Fibroblast of pulmonary artery (primary cell): ENCODE results near the gene CRYBG3.

ENCODE experiments used
- DNase-seq: peaks from one replicate; pipeline ENCODE4 v3.0.0-alpha.2; 2010; ENCODE audit warnings: low read depth
- H3K4me3 ChIP-seq: replicated peaks from 2 replicates; pipeline ENCODE4 v1.5.1; 2011; ENCODE audit warnings: low read depth, mild to moderate bottlenecking, control low read depth, low read length, moderate library complexity
- TF ChIP-seq, protein P1 (sequence below): IDR thresholded peaks from 2 replicates; pipeline ENCODE4 v1.5.1; 2011; ENCODE audit warnings: mild to moderate bottlenecking, control low read depth, low read length, inconsistent platforms; ENCODE audit errors: missing control alignments

Gene CRYBG3

DNA sequence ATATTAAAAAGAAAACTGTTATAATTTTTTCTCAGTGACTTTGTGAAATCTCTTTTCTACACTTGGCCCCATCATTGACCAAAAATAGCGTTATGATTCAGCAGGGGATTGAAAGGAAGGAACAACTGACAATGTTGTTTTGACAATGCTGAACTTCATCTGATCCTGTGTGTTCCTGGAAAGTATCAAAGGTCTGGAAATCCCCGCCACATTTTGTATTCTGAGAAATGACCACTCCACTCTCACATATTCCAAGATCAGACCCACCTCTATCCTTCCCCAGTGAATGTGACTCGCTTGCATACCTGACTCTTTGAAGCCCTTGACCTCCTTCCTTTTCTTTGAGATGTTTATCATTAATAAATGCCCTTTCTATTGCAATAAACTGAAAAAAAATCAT is 160.1 kb downstream of the CRYBG3 start:
- H3K4me3 ChIP-seq: no peak overlapping the region
- DNase-seq: peak; percentile 79
- TF ChIP-seq, protein P1, sequence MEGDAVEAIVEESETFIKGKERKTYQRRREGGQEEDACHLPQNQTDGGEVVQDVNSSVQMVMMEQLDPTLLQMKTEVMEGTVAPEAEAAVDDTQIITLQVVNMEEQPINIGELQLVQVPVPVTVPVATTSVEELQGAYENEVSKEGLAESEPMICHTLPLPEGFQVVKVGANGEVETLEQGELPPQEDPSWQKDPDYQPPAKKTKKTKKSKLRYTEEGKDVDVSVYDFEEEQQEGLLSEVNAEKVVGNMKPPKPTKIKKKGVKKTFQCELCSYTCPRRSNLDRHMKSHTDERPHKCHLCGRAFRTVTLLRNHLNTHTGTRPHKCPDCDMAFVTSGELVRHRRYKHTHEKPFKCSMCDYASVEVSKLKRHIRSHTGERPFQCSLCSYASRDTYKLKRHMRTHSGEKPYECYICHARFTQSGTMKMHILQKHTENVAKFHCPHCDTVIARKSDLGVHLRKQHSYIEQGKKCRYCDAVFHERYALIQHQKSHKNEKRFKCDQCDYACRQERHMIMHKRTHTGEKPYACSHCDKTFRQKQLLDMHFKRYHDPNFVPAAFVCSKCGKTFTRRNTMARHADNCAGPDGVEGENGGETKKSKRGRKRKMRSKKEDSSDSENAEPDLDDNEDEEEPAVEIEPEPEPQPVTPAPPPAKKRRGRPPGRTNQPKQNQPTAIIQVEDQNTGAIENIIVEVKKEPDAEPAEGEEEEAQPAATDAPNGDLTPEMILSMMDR: no peak

DNA sequence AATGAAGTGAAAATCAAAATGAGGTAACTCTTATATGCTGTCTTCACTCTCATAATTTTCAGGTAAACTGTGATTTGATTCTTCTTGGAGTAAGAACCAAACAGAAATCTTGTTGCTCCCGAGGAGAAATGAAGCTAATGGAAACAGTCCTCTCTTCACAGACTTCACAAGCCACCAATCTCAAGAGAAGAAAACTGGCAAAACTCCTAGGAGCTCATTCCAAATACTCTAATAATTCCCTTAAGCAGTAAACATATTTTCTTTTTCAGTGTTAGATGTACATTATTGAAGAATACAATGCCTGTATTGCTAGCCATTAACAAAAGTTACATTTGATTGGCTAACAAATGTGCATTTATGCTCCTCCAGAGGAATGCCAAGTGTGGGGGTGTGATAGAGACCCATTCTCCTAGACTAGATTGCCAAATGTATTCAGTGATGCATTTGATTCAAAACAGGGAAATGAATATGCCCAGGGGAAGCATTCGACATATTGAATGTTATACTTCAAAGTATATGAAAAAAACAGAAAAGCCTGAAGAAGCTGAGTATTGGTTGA is 162.2 kb downstream of the CRYBG3 start:
- no peak for DNase-seq
- TF ChIP-seq, protein P1: no peak
- H3K4me3 ChIP-seq: no peak overlapping the region

DNA sequence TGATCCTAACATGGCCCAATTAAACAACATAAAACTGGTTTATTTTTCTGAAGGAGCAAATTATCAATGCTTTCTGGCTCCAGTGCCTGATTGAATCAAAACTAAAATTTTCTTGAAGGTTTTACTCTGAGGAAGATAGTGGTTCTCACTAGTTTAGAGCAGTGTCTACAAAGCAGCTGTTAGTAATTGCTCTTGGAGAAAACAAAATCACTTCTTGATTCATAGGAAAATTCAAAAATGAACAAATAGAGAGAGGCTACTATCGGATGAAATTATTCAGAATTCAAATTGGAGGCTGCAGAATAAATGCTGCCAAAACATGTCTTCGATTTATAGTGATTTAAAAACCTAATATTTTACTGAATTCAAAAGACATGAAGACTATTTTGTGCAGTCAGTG is 165.5 kb downstream of the CRYBG3 start:
- no peak overlapping the region for H3K4me3 ChIP-seq
- TF ChIP-seq, protein P1: no peak
- no peak for DNase-seq

DNA sequence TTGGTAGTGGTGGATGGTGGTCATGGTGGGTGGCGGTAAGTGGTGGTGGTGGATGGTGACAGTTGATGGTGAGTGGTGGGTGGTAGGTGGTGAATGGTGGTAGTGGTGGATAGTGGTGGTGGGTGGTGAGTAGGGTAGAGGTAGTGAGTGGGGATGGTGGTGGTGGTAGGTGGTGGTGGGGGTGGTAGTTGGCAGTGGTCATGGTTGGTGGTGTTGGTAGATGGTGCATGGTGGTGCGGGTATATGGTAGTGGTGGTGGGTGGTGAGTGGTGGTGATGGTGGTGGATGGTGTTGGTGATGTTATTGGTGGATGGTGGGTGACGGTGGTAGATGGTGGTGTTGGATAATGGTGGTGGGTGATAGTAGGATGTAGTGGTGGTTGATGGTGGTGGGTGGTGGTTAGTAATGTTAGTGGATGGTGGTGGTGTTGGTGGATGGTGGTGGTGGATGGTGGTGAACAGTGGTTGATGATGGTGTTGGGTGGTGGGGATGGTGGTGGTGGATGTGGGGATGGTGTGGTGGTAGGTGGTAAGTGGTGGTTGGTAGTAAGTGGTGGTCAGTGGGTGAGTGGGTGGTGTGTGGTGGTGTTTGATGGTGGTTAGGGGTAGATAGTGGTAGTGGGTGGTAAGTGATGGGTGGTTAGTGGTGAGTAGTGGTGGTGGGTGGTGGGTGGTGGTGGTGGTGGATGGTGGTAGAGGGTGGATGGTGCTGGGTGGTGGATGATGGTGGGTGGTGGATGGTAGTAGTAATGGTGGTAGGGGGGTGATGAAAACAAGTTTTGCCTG is 167.2 kb downstream of the CRYBG3 start:
- TF ChIP-seq, protein P1: no peak
- no peak for DNase-seq
- no peak overlapping the region for H3K4me3 ChIP-seq

DNA sequence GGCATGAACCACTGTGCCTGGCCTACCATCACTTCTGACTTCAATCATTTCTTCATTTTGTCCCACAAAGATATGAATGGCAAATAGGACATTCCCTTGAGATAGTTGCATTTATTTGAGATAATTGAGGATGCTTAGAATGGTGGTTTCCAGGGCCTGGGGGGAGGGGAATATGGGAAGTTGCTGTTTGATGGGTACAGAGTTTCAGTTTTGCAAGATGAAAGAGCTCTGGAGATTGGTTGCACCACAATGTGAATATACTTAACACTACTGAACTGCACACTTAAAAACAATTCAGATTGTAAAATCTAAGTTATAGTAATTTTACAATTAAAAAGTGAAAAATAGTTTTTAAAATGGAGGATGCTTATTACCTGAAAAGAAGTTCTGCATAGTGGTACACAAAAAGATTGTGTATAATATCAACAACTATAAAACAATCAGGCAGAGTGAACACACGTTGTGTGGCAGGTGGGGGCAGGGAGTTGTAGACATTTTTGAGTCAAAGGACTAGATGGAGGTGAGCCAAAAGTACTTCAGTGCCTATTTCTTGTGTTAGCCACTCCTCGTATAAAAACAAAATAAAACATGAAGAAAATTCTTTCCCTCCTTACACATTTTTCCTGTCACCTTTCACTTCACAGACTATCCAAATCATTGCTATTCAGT is 168.9 kb downstream of the CRYBG3 start:
- no peak for DNase-seq
- H3K4me3 ChIP-seq: no peak overlapping the region
- TF ChIP-seq, protein P1: no peak

DNA sequence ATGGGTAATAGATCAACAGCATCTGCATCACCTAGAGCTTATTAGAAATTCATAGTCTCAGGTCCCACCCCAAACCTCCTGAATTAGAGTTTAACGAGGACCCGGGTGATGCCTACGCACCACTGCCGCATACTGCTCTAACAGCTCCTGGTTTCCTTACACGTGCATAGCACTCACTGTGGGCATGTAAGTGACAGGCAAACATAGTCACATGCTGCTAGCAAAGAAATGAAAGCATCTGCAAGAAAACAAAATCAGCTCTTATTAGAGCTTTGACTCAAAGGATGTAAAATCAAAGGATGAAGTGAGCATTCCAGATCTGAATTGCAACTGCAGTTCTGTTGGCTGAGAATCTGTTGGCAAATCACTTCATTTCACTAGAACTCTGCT is 169.5 kb downstream of the CRYBG3 start:
- TF ChIP-seq, protein P1: no peak
- DNase-seq: no peak
- no peak overlapping the region for H3K4me3 ChIP-seq
